ENCODE data around the gene GNB4. TPM values are rescaled to one million over a fixed set of nuclear protein-coding genes. Genes with fewer than 3 reads are reported as not detected.

GNB4 gene
- polyA plus RNA-seq (2013): 15.6 and 15.9 TPM in 2 replicates

GRCh38 chr3:179451265-179452175 lies at the start of gene GNB4:
Gene GNB4 (minus strand): TSS chr3:179451470. CDS start chr3:179426200, 25,270 bp downstream.
- Histone ChIP-seq H3K79me1 (ENCODE audit: low read length) (peaks cover 8% of the 10 kb centered on the region), H3K27me3 (ENCODE audit: insufficient read depth, low read length) (no peaks in the 10 kb centered on the region), H3K9ac (ENCODE audit: low read length) (peak within 1 kb of the TSS; percentile 95), H2BK5ac (ENCODE audit: low read depth, low read length, poor library complexity) (peak within 1 kb of the TSS; percentile 64), H3K23ac (ENCODE audit: low read length) (no peak within 1 kb of the TSS), H4K8ac (ENCODE audit: low read depth, low read length) (peak within 1 kb of the TSS; percentile 92), H3K4me1 (ENCODE audit: control insufficient read depth in 1 of 2, insufficient read depth in 2 of 2, low read length in 2 of 2) (peaks cover 3 to 7% of the 10 kb centered on the region in 2 experiments), H3K4me2 (ENCODE audit: low read length) (peak within 1 kb of the TSS; percentile 67), H3K9me3 (ENCODE audit: insufficient read depth, low read depth, low read length) (no peaks in the 10 kb centered on the region), H3K4me3 (ENCODE audit: low read depth, low read length) (peak within 1 kb of the TSS; percentile 84), H2AK5ac (ENCODE audit: low read length) (no peak within 1 kb of the TSS), H3K4ac (ENCODE audit: low read depth, low read length) (peak within 1 kb of the TSS; percentile 78), H3K36me3 (ENCODE audit: control insufficient read depth in 1 of 2, insufficient read depth in 2 of 2, low read length in 2 of 2) (no peaks in the 10 kb centered on the region), H3K18ac (ENCODE audit: low read length) (peak within 1 kb of the TSS; percentile 83), H4K12ac (ENCODE audit: low read depth, low read length) (peak within 1 kb of the TSS; percentile 96), H2AFZ (ENCODE audit: insufficient read depth, low read length, poor library complexity) (peak within 1 kb of the TSS; percentile 96), H3K27ac (ENCODE audit: low read depth, low read length) (peak within 1 kb of the TSS; percentile 91), H2BK12ac (ENCODE audit: low read length) (peak within 1 kb of the TSS; percentile 75), H3K14ac (ENCODE audit: low read length) (peak within 1 kb of the TSS; percentile 95), H3K79me2 (ENCODE audit: control insufficient read depth, insufficient read depth, low read length, poor library complexity) (peaks cover 9% of the 10 kb centered on the region), H2BK120ac (ENCODE audit: insufficient read depth, low read length, poor library complexity) (peak within 1 kb of the TSS; percentile 90), H4K91ac (ENCODE audit: low read depth, low read length) (peak within 1 kb of the TSS; percentile 91)
- DNase-seq: peak; percentile 76 to 82
- WGBS (ENCODE audit: extremely low coverage, insufficient coverage, insufficient read length): no CpG with 5 or more reads among the region's 90 CpGs

DNA sequence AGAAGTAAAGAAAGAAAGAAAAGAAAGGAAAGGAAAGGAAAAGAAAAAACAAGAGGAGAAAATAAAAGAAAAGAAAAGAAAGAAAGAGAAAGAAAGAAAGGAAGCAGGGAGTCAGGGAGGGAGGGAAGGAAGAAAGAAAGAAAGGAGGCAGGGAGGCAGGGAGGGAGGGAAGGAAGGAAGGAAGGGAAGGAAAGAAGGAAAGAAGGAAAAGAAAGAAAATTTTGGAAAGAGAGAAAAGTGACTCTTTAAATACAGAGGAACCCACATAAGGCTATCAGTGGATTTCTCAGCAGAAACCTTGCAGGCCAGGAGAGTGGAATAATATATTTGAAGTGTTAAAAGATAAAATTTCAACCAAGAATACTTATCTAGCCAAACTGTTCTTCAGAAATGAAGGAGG lies 44.2 kb upstream of the GNB4 start:
- Histone ChIP-seq H3K4ac (ENCODE audit: low read depth, low read length) (no peak overlapping the region), H2AFZ (ENCODE audit: insufficient read depth, low read length, poor library complexity) (no peak overlapping the region), H3K23ac (ENCODE audit: low read length) (no peak overlapping the region), H3K79me2 (ENCODE audit: control insufficient read depth, insufficient read depth, low read length, poor library complexity) (no peaks in the 10 kb centered on the region), H4K8ac (ENCODE audit: low read depth, low read length) (no peak overlapping the region), H3K9ac (ENCODE audit: low read length) (no peak overlapping the region), H2AK5ac (ENCODE audit: low read length) (no peak overlapping the region), H3K4me1 (ENCODE audit: control insufficient read depth in 1 of 2, insufficient read depth in 2 of 2, low read length in 2 of 2) (no peaks in the 10 kb centered on the region), H3K36me3 (ENCODE audit: control insufficient read depth in 1 of 2, insufficient read depth in 2 of 2, low read length in 2 of 2) (no peaks in the 10 kb centered on the region), H3K14ac (ENCODE audit: low read length) (no peak overlapping the region), H3K79me1 (ENCODE audit: low read length) (no peaks in the 10 kb centered on the region), H3K27ac (ENCODE audit: low read depth, low read length) (no peak overlapping the region), H3K4me3 (ENCODE audit: low read depth, low read length) (no peak overlapping the region), H4K91ac (ENCODE audit: low read depth, low read length) (no peak overlapping the region), H3K9me3 (ENCODE audit: insufficient read depth, low read depth, low read length) (peaks cover 12% of the 10 kb centered on the region), H4K12ac (ENCODE audit: low read depth, low read length) (no peak overlapping the region), H3K18ac (ENCODE audit: low read length) (no peak overlapping the region), H3K4me2 (ENCODE audit: low read length) (no peak overlapping the region), H2BK12ac (ENCODE audit: low read length) (no peak overlapping the region), H3K27me3 (ENCODE audit: insufficient read depth, low read length) (no peaks in the 10 kb centered on the region), H2BK120ac (ENCODE audit: insufficient read depth, low read length, poor library complexity) (no peak overlapping the region), H2BK5ac (ENCODE audit: low read depth, low read length, poor library complexity) (no peak overlapping the region)
- DNase-seq: no peak

DNA sequence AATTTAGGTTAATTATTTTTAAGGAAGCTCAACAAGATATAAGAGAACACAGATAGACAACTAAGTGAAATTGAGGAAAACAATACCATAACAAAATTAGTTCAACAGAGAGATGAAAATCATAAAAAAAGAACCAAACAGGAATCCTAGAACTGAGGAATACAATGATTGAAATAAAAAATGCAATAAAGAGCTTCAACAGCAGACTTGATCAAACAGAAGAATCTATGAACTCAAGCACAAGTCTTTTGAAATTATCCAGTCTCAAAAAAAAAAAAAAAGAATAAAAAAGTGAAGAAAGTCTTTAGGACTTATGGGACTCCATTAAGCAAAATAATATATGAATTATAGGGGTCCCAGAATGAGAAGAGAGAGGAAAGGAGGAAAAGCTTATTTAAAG lies 42.0 kb upstream of the GNB4 start:
- Histone ChIP-seq H2BK12ac (ENCODE audit: low read length) (no peak overlapping the region), H3K79me2 (ENCODE audit: control insufficient read depth, insufficient read depth, low read length, poor library complexity) (no peaks in the 10 kb centered on the region), H3K9ac (ENCODE audit: low read length) (no peak overlapping the region), H3K27ac (ENCODE audit: low read depth, low read length) (no peak overlapping the region), H3K23ac (ENCODE audit: low read length) (no peak overlapping the region), H3K4me2 (ENCODE audit: low read length) (no peak overlapping the region), H4K8ac (ENCODE audit: low read depth, low read length) (no peak overlapping the region), H3K4me3 (ENCODE audit: low read depth, low read length) (no peak overlapping the region), H2BK120ac (ENCODE audit: insufficient read depth, low read length, poor library complexity) (no peak overlapping the region), H2AFZ (ENCODE audit: insufficient read depth, low read length, poor library complexity) (no peak overlapping the region), H2BK5ac (ENCODE audit: low read depth, low read length, poor library complexity) (no peak overlapping the region), H3K4me1 (ENCODE audit: control insufficient read depth in 1 of 2, insufficient read depth in 2 of 2, low read length in 2 of 2) (no peaks in the 10 kb centered on the region), H3K4ac (ENCODE audit: low read depth, low read length) (no peak overlapping the region), H2AK5ac (ENCODE audit: low read length) (no peak overlapping the region), H3K14ac (ENCODE audit: low read length) (no peak overlapping the region), H3K9me3 (ENCODE audit: insufficient read depth, low read depth, low read length) (peaks cover 12% of the 10 kb centered on the region), H4K91ac (ENCODE audit: low read depth, low read length) (no peak overlapping the region), H4K12ac (ENCODE audit: low read depth, low read length) (no peak overlapping the region), H3K18ac (ENCODE audit: low read length) (no peak overlapping the region), H3K79me1 (ENCODE audit: low read length) (no peaks in the 10 kb centered on the region), H3K36me3 (ENCODE audit: control insufficient read depth in 1 of 2, insufficient read depth in 2 of 2, low read length in 2 of 2) (no peaks in the 10 kb centered on the region), H3K27me3 (ENCODE audit: insufficient read depth, low read length) (no peaks in the 10 kb centered on the region)
- no peak for DNase-seq

DNA sequence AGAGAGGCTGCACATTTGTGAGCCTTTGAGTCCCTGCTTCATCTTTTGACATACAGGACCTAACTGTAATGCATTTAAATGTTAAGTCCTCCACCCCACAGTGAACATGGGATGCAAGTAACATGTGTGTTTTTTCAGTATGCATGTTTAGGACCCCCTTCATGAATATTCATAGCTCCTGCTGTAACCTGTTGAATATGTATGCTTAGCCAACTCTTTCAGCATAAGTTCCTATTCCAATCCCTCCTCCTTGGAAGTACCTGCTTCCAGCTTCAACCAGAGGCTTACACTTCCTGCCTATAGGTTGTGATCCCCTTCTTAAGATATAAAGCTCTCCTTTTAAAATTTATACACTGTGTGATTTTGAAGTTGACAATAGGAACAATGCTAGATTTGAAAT lies 36.9 kb upstream of the GNB4 start:
- no peak overlapping the region for H4K12ac ChIP-seq (ENCODE audit: low read depth, low read length)
- H3K18ac ChIP-seq (ENCODE audit: low read length): no peak overlapping the region
- no peak overlapping the region for H3K23ac ChIP-seq (ENCODE audit: low read length)

More for the DNA sequence above, 36.9 kb upstream of the GNB4 start:
- H3K4ac ChIP-seq (ENCODE audit: low read depth, low read length): no peak overlapping the region
- DNase-seq: no peak
- H4K91ac ChIP-seq (ENCODE audit: low read depth, low read length): no peak overlapping the region
- no peak overlapping the region for H3K4me2 ChIP-seq (ENCODE audit: low read length)
- H2BK120ac ChIP-seq (ENCODE audit: insufficient read depth, low read length, poor library complexity): no peak overlapping the region
- H3K27me3 ChIP-seq (ENCODE audit: insufficient read depth, low read length): no peaks in the 10 kb centered on the region
- H2AK5ac ChIP-seq (ENCODE audit: low read length): no peak overlapping the region
- no peak overlapping the region for H3K14ac ChIP-seq (ENCODE audit: low read length)
- no peak overlapping the region for H3K4me3 ChIP-seq (ENCODE audit: low read depth, low read length)
- no peak overlapping the region for H2BK12ac ChIP-seq (ENCODE audit: low read length)
- no peaks in the 10 kb centered on the region for H3K4me1 ChIP-seq (ENCODE audit: control insufficient read depth in 1 of 2, insufficient read depth in 2 of 2, low read length in 2 of 2)
- no peak overlapping the region for H4K8ac ChIP-seq (ENCODE audit: low read depth, low read length)
- H3K9ac ChIP-seq (ENCODE audit: low read length): no peak overlapping the region
- H3K79me2 ChIP-seq (ENCODE audit: control insufficient read depth, insufficient read depth, low read length, poor library complexity): no peaks in the 10 kb centered on the region
- peaks cover 9% of the 10 kb centered on the region for H3K9me3 ChIP-seq (ENCODE audit: insufficient read depth, low read depth, low read length)
- H3K79me1 ChIP-seq (ENCODE audit: low read length): no peaks in the 10 kb centered on the region
- H2AFZ ChIP-seq (ENCODE audit: insufficient read depth, low read length, poor library complexity): no peak overlapping the region
- H2BK5ac ChIP-seq (ENCODE audit: low read depth, low read length, poor library complexity): no peak overlapping the region
- no peaks in the 10 kb centered on the region for H3K36me3 ChIP-seq (ENCODE audit: control insufficient read depth in 1 of 2, insufficient read depth in 2 of 2, low read length in 2 of 2)
- no peak overlapping the region for H3K27ac ChIP-seq (ENCODE audit: low read depth, low read length)

Data from trophoblast cell (in vitro differentiated cells and primary cell).